Measurements from ENCODE around the gene EFTUD2.
"Not testable (repeated sequence)": the region's sequence is repeated elsewhere in the genome, so short reads cannot be mapped to it uniquely, and the experiment has no call there.

EFTUD2 gene

GRCh38 chr17:44827863-44828262 is 71.4 kb downstream of the EFTUD2 start:
- peak overlapping the region; percentile 83 for H3K4me3 ChIP-seq (ENCODE audit: low read depth, low read length)
- no peak for DNase-seq (ENCODE audit: low read depth)

GRCh38 chr17:44826123-44826790 is 73.0 kb downstream of the EFTUD2 start:
- no peak for DNase-seq (ENCODE audit: low read depth)
- H3K4me3 ChIP-seq (ENCODE audit: low read depth, low read length) = no peak overlapping the region

- not testable (repeated sequence) for DNase-seq (ENCODE audit: low read depth); H3K4me3 ChIP-seq (ENCODE audit: low read depth, low read length)
These were observed 74.0 kb downstream of the EFTUD2 start for GRCh38 chr17:44825236-44825635.

GRCh38 chr17:44820631-44821212 is 78.5 kb downstream of the EFTUD2 start:
- H3K4me3 ChIP-seq (ENCODE audit: low read depth, low read length) = peak overlapping the region; percentile 10
- DNase-seq (ENCODE audit: low read depth) = peak; percentile 51

GRCh38 chr17:44818508-44818907 is 80.7 kb downstream of the EFTUD2 start:
- H3K4me3 ChIP-seq (ENCODE audit: low read depth, low read length); DNase-seq (ENCODE audit: low read depth): not testable (repeated sequence)

- DNase-seq (ENCODE audit: low read depth) = no peak
- no peak overlapping the region for H3K4me3 ChIP-seq (ENCODE audit: low read depth, low read length)
These were observed 87.0 kb downstream of the EFTUD2 start for GRCh38 chr17:44812263-44812662.

- H3K4me3 ChIP-seq (ENCODE audit: low read depth, low read length); DNase-seq (ENCODE audit: low read depth): not testable (repeated sequence)
These were observed 90.4 kb downstream of the EFTUD2 start for GRCh38 chr17:44808656-44809388.

- no peak for DNase-seq (ENCODE audit: low read depth)
- no peak overlapping the region for H3K4me3 ChIP-seq (ENCODE audit: low read depth, low read length)
These were observed 91.1 kb downstream of the EFTUD2 start for GRCh38 chr17:44808156-44808555.

GRCh38 chr17:44807817-44808155 is 91.5 kb downstream of the EFTUD2 start:
- no peak overlapping the region for H3K4me3 ChIP-seq (ENCODE audit: low read depth, low read length)
- no peak for DNase-seq (ENCODE audit: low read depth)

GRCh38 chr17:44807093-44807816 is 92.0 kb downstream of the EFTUD2 start:
- no peak overlapping the region for H3K4me3 ChIP-seq (ENCODE audit: low read depth, low read length)
- DNase-seq (ENCODE audit: low read depth) = no peak

GRCh38 chr17:44804302-44805089 is 94.7 kb downstream of the EFTUD2 start:
- H3K4me3 ChIP-seq (ENCODE audit: low read depth, low read length) = no peak overlapping the region
- peak; percentile 39 for DNase-seq (ENCODE audit: low read depth)

- DNase-seq (ENCODE audit: low read depth) = no peak
These were observed 97.4 kb downstream of the EFTUD2 start for GRCh38 chr17:44801880-44802279.

More at GRCh38 chr17:44801880-44802279, 97.4 kb downstream of the EFTUD2 start:
- H3K4me3 ChIP-seq (ENCODE audit: low read depth, low read length) = no peak overlapping the region
